ENCODE results near the gene MARCHF4.
"Not testable (repeated sequence)": the region's sequence is repeated elsewhere in the genome, so short reads cannot be mapped to it uniquely, and the experiment has no call there.

MARCHF4 gene

DNA sequence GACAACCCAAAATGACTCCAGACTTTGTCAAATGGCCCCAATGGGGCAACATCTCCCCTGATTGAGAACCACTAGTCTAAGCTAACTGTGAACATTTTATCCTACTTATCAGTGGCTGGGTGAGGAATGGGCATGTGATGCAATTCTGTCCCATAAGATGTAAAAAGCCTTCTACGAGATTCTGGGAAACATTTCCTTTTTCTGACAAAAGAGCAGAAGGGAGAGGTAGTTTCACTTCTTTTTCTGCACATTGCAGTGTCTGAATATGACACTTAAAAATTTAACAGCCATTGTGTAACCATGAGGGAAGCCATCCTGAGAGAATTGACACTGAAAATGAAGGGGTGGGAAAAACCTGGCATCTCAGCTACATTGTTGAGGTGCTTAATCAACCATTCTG lies 17.3 kb upstream of the MARCHF4 start:
- DNase-seq: no peak

DNA sequence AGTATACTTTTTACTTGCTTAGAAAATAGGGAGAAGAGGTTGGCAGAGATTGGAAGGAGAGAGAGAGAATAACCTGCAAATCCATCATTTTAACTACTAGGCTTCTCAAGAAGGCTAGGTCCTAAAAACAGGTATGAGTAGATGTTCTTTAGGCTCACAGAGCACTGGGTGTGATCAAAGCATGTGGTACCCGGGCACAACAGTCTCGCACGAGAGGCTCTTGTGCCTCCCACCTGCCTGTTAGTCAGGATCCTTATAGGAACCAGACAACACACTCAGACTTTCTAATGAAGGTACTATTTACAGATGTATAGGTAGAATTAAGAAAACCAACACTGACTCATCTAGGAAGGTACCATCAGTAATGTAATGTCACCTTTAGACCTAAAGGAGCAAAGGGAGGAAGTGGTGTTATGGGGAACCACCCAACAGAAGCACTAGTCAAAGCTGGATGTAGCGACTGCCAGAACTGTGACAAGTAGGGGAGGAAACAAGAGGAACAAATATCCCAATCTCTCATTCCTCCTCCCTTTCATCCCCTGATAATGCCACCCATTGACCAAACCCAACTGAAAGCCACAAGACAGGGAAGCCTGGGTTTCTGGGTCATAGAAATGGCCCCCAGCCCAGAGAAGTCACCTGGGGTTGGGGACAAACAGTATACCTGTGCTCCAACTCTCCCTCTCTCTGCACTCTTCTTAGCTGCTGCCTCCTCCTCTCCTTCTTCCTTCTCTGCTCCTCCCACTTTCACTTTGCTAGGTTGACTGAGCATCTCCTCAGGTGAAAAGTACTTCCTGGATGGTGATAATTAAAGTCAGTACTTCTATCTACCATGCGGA lies 16.0 kb upstream of the MARCHF4 start:
- no peak for DNase-seq

- DNase-seq: no peak
Measured at GRCh38 chr2:216387262-216387661, 15.0 kb upstream of the MARCHF4 start.

DNA sequence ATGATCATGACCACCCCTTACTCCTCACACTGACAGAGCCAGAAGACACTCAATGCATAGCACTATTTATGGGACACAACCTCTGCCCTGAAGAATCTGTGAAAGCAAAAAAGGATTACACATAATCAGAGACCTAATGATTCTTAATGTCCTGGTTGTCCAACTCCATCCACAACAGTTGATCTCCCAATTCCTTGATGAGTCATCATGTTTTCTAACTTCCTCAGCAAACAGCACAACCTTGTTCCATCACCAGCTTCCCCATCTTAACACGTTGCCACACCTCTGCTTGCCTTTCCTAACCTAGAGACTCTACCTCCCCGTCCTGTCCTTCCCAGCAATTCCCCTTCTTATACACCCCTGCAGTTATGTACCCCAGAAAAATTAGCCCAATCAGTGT lies 13.2 kb upstream of the MARCHF4 start:
- DNase-seq: no peak

GRCh38 chr2:216384409-216384808 lies 12.1 kb upstream of the MARCHF4 start:
- not testable (repeated sequence) for DNase-seq

DNA sequence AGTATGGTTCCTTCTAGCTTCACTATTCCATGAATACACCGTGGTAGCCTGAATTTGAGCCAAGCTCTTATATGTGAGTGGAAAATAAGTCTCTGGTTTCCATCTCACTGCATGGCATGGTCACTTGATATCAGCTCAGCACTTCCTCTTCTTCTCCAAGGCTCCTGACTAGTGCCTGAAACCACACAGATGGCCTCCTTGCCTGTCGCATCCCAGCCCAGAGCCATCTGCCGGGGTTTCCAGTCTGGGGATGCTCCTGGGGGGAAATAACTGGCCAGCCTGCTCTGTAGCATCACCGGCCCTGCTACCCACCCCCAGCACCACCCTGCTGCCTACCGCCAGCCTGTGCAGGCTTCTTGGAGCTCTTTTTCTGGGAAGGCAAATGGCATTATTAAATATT lies 7.7 kb upstream of the MARCHF4 start:
- DNase-seq: no peak

- DNase-seq: no peak
Measured at GRCh38 chr2:216375286-216375685, 3.0 kb upstream of the MARCHF4 start.

- no peak for DNase-seq
Measured at GRCh38 chr2:216373896-216374295, 1.6 kb upstream of the MARCHF4 start.

DNA sequence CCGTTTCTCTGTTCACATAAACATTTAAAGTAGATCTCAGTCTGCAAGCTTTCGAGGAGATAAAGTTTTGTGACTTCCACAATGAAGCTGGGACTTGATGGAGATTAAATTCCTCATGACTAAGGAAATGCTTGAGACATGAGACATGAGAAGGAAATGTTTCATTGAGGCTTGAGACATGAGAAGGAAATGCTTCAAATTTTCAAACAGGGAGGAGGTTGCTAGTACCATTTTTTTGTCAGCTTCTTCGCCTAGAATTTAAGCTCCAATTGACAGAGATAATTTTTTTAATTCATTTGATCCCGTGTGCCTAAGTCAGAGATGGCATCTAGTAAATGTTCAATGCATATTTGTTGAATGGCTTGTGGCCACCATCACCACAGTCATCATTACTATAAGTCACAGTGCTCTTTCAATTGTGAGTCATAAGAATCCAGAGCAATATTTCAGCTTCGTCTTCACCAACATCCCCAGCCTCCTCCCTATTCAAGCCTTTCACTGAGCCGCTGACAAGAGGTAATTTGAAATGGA lies 543 bp upstream of the MARCHF4 start:
- no peak for DNase-seq

DNA sequence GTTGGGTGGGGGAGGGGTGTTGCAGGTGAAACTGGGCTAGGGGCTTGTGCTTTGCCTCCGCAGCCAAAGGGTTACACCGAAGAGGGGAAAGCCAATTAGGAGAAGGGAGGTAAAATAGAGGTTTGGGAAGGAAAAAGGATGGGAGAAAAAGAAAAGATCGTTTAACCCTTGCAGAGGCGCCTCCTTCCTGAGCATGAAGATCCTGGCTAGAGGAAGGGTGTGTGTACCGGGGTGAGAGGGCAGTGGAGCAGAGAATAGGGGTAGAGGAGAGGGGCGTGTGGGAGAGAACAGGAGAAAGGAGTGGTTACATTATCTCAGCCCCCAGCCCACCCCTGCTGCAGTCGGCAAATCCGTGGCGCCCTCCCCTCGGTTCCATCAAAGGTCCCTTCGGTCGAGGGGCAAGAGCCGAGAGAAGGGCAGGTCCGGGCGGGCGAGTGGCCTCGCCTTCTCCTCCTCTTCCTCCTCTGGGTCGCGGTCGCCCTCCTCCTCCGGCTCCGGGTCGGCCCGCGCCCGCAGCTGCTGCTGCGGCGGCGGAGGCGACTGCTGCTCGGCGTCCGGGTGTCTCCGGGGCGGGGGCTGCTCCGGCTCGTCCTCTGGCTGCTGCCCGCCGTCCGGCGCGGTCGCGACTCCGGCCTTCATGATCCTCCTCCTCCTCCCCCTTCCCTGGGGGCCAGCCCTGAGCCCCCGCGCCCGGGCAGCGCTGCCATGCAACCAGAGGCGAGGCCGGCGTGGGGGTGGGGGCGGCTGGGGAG lies 1.1 kb downstream of the MARCHF4 start:
- no peak for DNase-seq

DNA sequence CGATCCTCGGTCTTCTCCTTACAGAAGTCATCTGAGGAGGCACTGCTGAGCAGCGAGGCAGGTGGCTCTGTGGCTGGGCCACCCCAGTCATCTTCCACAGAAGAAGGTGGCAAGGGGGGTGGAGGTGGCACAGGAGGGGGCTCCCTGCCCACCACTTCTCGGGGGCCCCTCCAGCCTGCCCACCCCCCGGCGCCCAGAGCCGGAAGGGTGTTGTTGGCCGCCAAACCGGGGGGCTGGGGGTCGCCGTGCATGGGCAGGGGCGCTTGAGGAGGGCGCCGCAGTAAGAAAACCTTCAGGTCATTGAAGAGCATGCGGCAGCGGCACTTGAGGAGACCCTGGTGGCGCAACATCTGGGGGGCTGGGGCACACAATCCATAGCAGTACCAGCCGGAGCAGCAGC lies 2.5 kb downstream of the MARCHF4 start:
- DNase-seq: no peak

DNA sequence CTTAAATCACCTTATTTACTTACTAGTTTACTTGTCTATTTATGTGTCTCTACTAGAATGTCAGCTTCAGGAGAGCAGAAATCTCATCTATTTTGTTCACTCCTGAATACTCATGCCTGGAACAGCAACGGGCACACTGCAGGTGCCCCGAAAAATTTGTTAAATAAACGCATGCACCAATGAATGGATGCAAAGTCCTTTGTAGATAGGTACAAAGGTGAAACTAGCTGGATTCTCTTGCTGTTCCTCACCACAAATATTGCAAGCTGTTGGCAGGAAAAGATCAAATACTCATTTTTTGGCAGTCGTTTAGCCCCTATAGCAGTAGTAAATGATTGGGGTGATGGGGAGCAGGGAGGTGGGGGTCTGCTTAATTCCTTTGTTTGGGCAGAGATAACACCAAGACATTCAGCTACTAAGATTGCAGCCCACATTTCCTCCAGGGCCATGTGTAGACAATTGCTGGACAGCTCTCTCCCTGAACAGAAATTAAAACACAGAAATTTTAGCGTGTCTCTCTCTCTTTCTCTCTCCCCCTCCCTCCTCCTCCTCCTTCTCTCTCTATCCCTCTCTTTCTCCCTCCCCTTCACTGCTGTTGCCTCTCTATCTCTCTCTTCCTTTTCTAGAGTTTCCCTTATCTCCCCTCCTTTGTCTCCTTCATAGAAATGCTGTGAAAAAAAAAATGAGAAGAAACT lies 5.4 kb downstream of the MARCHF4 start:
- DNase-seq: no peak

GRCh38 chr2:216365518-216365917 lies 6.8 kb downstream of the MARCHF4 start:
- DNase-seq: no peak

DNA sequence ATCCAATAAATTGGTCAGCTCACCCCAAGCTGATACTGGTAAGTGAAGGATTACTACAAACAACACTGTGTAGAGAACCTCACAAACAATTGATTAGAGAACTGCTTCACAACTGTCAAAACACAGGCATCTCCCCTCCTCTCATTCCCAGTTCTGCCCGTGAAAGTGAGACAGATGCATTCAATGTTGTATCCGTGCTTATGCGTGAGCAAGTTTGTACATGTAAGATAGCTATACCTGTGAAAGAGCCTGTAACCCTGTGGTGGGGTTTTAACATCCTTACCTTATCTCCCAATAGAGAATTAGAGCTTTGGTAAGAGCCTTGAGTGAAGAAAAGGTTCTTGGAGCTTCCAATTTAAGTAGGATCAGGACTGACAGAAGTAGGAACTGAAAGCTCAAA lies 9.1 kb downstream of the MARCHF4 start:
- no peak for DNase-seq

DNA sequence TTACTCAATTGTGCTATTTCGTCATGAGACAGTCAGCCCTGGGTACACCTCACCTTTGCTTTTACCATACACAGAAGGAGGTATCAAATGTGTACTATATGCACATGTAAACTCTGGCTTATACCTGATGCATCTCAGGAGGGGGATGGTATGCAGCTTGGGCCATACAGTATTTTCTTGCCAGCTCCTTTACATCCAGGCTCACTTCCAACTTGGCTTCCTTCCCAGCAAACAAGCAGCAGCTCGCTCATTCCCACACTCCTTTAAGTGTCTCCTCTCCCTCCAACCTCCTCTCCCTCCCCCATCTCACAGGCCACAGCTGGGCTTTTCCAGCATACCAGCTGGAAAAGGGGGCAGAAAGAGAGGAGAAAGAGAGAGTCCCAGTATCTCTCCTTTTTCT lies 9.6 kb downstream of the MARCHF4 start:
- DNase-seq: no peak

DNA sequence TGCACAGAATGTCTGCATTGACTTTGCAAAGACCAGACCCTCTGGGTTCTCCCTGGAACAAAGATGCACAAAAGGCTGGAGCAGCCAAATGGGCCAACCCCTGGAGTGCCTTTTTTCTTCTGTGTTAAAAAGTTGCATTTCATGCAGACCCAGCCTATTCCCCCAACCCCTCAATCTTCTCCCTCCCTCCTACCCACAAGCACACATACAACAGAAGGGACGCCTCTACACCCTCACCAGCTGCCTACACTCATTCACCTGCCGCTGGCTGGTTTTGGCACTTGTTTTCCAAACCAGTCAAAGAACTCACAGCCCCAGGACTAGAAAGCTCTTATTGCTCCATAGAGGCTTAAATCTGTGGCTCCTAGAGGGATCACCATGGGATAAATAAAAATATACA lies 16.6 kb downstream of the MARCHF4 start:
- DNase-seq: no peak

DNA sequence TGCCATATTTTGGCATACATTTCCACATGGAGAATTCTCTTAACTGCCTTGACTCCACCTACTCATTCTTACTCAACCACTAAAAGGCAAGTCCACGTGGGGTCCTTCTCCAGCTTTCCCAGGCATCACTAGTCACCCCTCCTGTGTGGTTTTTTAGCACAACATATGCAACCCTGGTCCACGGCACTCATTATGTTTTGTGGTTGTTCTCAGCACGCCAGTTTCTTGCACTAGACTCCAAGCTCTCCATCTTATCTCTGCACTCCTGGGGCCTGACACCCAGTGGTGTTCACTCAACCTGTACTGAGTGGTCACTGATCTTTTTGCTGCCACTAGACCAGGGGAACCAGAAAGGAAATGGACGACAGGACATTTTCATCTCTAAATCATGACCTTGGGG lies 18.0 kb downstream of the MARCHF4 start:
- no peak for DNase-seq

DNA sequence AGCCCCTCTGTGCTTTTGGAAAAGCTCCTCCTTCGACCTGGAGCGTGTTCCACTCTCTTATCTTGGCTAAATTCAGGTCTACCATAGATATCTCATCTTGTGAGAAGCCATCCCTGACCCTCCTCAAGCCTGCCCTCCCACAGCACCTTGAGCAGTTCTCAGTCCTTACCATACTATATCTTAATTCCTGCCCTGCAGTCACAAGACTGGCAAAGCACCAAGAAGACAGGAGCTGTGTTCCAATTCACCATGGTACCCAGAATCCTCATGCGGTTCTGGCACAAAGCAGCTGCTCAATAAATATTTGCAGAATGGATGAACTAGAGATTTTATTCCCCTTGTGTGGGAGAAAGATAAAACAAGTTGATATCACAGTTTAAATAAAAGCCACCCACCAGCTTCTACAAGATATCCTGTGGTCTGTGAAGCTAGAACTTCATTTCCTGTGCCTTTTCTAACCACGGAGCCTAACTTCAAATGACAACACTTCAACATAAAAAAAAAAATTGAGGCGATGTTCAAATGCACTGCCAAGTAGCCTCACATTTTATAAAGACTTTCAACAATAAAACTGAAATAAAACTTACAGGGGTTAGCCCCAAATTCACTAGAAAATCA lies 19.5 kb downstream of the MARCHF4 start:
- DNase-seq: no peak

DNA sequence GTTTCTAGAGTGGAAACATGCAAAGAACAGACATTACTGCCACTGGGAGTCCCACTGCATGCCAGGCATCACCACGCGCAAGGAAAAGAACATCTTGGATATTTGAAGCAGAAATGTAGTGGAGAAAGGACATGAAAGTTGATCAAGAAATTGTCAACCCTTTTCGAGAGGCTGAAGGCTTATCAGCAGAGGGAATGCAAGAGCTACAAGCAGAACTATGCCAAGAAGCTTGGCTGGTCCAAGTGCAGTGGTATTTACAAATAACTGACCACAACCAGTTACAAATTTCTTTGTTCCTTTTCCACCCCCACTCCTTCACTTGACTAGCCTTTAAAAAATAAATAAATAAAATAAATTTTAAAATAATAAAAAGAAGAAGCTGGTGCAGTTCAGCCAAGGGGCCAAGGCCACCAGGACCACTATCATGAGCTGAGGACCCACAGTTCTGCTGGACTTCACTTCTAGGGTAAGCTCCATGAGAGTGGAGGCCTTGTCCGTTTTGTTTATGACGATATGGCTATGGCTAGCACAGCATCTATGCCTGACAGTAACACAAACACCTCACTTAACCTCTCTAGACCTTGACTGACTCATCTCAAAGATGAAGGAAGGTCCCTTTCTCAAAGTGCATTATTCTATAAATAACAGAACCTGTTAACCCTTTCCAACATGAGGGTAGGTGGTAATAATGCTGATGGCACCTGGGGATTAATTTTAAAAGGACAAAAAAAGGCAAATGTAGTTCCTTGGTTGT lies 20.9 kb downstream of the MARCHF4 start:
- no peak for DNase-seq

- DNase-seq: no peak
Measured at GRCh38 chr2:216350214-216350791, 22.0 kb downstream of the MARCHF4 start.

DNA sequence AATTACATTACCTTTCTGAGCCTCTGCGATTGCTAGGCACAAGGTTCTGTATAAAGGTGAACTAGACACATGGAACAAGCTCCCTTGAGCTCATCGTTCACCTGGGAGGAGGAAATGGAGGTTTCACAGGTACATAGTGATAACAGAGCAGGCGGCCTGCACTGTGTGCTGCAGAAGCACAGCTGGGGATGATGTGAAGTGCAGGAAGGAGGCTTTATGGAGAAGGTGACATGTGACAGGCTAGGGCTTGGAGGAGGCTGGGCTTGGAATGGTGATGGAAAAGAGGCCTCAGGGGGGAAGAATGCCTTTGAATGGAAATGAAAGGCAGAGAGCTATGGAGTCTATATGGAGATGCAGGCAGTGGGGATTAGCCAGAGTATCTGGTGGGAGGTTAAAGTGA lies 22.9 kb downstream of the MARCHF4 start:
- DNase-seq: no peak

- DNase-seq: no peak
Measured at GRCh38 chr2:216348756-216349308, 23.5 kb downstream of the MARCHF4 start.

All from NCI-H1092 (cell line).